ENCODE measurements around the gene GPR141.

- TF ChIP-seq CTCF (conservative IDR thresholded peaks at IDR 0.05; ENCODE audit: low read length) (no peak), EZH2phosphoT487 (IDR thresholded peaks at IDR 0.05; ENCODE audit: borderline replicate concordance, low read depth, low read length) (no peak)
Measured at GRCh38 chr7:37768611-37769010, 85.0 kb downstream of the GPR141 start.
